PC-3 (cell line): ENCODE measurements around the gene LRRC8C. TPM values are rescaled to one million over a fixed set of nuclear protein-coding genes. Genes with fewer than 3 reads are reported as not detected.

Experiments used
- ATAC-seq: fragments of 200-7000 bp; cut with Tn5 transposase; 2 replicates; pipeline ENCODE4 v1.9.1; 2020; ENCODE audit warnings: mild to moderate bottlenecking, moderate library complexity
- BruUV-seq: library from RNA; stranded (reverse); fragments of 400-500 nt; replicated peaks from 2 replicates; lab custom pipeline; 2021; lab: Mats Ljungman, UMichigan
- CTCF ChIA-PET: fragments of 300-600 bp; sonication (Branson Sonifier 250); formaldehyde crosslinking; loops from one replicate; lab custom pipeline; 2022; ENCODE audit warnings: antibody characterized with exemption; lab: Charles Lee
- POLR2A ChIA-PET: fragments of 300-600 bp; sonication (Branson Sonifier 250); formaldehyde crosslinking; loops from one replicate; lab custom pipeline; 2022; ENCODE audit warnings: antibody characterized with exemption; ENCODE audit not compliant: unreplicated experiment; lab: Charles Lee
- DNase-seq: peaks from one replicate; pipeline ENCODE4 v3.0.0-alpha.2; 2015
- H2AFZ ChIP-seq: fragments of 300-600 bp; sonication (generic); 2 replicates; pipeline ENCODE4 v1.6.0; 2016; ENCODE audit warnings: antibody characterized with exemption, low read length
- H3F3A ChIP-seq: fragments of 300-600 bp; sonication (generic); one replicate; pipeline ENCODE4 v1.6.0; 2017; ENCODE audit warnings: antibody characterized with exemption, low read length, control low read depth, mild to moderate bottlenecking; ENCODE audit not compliant: unreplicated experiment
- H3K27ac ChIP-seq: fragments of 300-600 bp; sonication (generic); 2 replicates; pipeline ENCODE4 v1.5.1; 2016; ENCODE audit warnings: mild to moderate bottlenecking, low read length
- H3K27me3 ChIP-seq: fragments of 300-600 bp; sonication (generic); 2 replicates; pipeline ENCODE4 v1.6.1; 2016; ENCODE audit warnings: low read length, mixed read lengths
- H3K36me3 ChIP-seq: fragments of 300-600 bp; sonication (generic); 2 replicates; pipeline ENCODE4 v1.6.1; 2016; ENCODE audit warnings: low read depth, mixed run types, low read length, mixed read lengths
- H3K4me1 ChIP-seq: fragments of 300-600 bp; sonication (generic); 2 replicates; pipeline ENCODE4 v1.5.1; 2016; ENCODE audit warnings: low read length; ENCODE audit not compliant: insufficient read depth
- H3K4me2 ChIP-seq: fragments of 300-600 bp; sonication (generic); 2 replicates; pipeline ENCODE4 v1.6.0; 2016; ENCODE audit warnings: low read length
- H3K4me3 ChIP-seq: fragments of 300-600 bp; sonication (generic); 2 replicates; pipeline ENCODE4 v1.5.1; 2016; ENCODE audit warnings: mild to moderate bottlenecking, low read length, mixed read lengths
- H3K79me2 ChIP-seq: fragments of 300-600 bp; sonication (generic); 2 replicates; pipeline ENCODE4 v1.6.1; 2017; ENCODE audit warnings: low read length, mixed read lengths
- H3K9ac ChIP-seq: fragments of 300-600 bp; sonication (generic); 2 replicates; pipeline ENCODE4 v1.6.0; 2016; ENCODE audit warnings: mild to moderate bottlenecking, low read length
- H3K9me2 ChIP-seq: fragments of 300-600 bp; sonication (generic); replicated peaks from 2 replicates; pipeline ENCODE4 v1.6.1; 2016; ENCODE audit warnings: mixed run types, low read length, mixed read lengths
- H3K9me3 ChIP-seq: fragments of 300-600 bp; sonication (generic); 2 replicates; pipeline ENCODE4 v1.6.1; 2016; ENCODE audit warnings: low read length, mixed read lengths
- H4K20me1 ChIP-seq: fragments of 300-600 bp; sonication (generic); 2 replicates; pipeline ENCODE4 v1.6.1; 2016; ENCODE audit warnings: low read length, mixed read lengths
- CTCF ChIP-seq: fragments of 300-600 bp; sonication (generic); conservative IDR thresholded peaks from 2 replicates; pipeline ENCODE4 v1.5.1; 2017; ENCODE audit warnings: antibody characterized with exemption, low read depth, mild to moderate bottlenecking, low read length
- EZH2 ChIP-seq: fragments of 300-600 bp; sonication (generic); IDR thresholded peaks from one replicate; pipeline ENCODE4 v1.6.1; 2017; ENCODE audit warnings: antibody characterized with exemption, mild to moderate bottlenecking, low read length; ENCODE audit not compliant: unreplicated experiment
- EZH2phosphoT487 ChIP-seq: fragments of 300-600 bp; sonication (generic); IDR thresholded peaks from 2 replicates; pipeline ENCODE4 v1.6.1; 2018; ENCODE audit warnings: mild to moderate bottlenecking, antibody characterized with exemption, low read length, borderline replicate concordance
- intact Hi-C: fragments of 100-400 bp; cut with micrococcal nuclease; formaldehyde crosslinking; loops from 2 replicates; pipeline ENCODE4 v1.9.0; 2023
- total RNA-seq: library from RNA; depleted of rRNA; stranded (reverse); fragments of >200 nt; gene quantifications from 2 replicates; pipeline ENCODE4 v1.2.3, GENCODE V29; 2014

The LRRC8C gene
- total RNA-seq, 1 experiment from 2014 or later: 4.3 TPM

- Histone ChIP-seq H3K27ac (no peak overlapping the region), H3K9me2 (no peaks in the 10 kb centered on the region), H3K4me2 (no peak overlapping the region), H3K4me3 (no peak overlapping the region), H3K79me2 (no peaks in the 10 kb centered on the region), H2AFZ (no peak overlapping the region), H3F3A (no peaks in the 10 kb centered on the region), H3K9me3 (no peaks in the 10 kb centered on the region; the same call in 1 of the 2 replicates), H3K9ac (no peak overlapping the region), H3K36me3 (no peaks in the 10 kb centered on the region), H3K4me1 (no peaks in the 10 kb centered on the region), H3K27me3 (no peaks in the 10 kb centered on the region), H4K20me1 (no peaks in the 10 kb centered on the region)
- no TSS peak for BruUV-seq
- intact Hi-C loops: no loop called here
- TF ChIP-seq EZH2 (no peak), CTCF (no peak), EZH2phosphoT487 (no peak)
- CTCF ChIA-PET: no interaction called here
- ATAC-seq: no peak
- DNase-seq: no peak
- POLR2A ChIA-PET: no interaction called here
Observed at GRCh38 chr1:89649783-89650182, 16.9 kb downstream of the LRRC8C start.

- ATAC-seq (no peak), DNase-seq (no peak)
- Histone ChIP-seq H3K27me3 (no peaks in the 10 kb centered on the region), H3K36me3 (no peaks in the 10 kb centered on the region), H3K9me2 (no peaks in the 10 kb centered on the region), H3F3A (no peaks in the 10 kb centered on the region), H3K9me3 (no peaks in the 10 kb centered on the region), H3K9ac (no peak overlapping the region), H3K27ac (no peak overlapping the region), H3K4me3 (no peak overlapping the region), H3K79me2 (no peaks in the 10 kb centered on the region), H3K4me1 (no peaks in the 10 kb centered on the region), H2AFZ (no peak overlapping the region), H3K4me2 (no peak overlapping the region), H4K20me1 (no peaks in the 10 kb centered on the region)
- TF ChIP-seq CTCF: no peak
- TF ChIP-seq EZH2phosphoT487: no peak
- TF ChIP-seq EZH2: no peak
- intact Hi-C loops: no loop called here
- BruUV-seq: no TSS peak
- CTCF ChIA-PET: no interaction called here
- POLR2A ChIA-PET: no interaction called here
Observed at GRCh38 chr1:89652373-89652772, 19.5 kb downstream of the LRRC8C start.

GRCh38 chr1:89657886-89658285, 25.0 kb downstream of the LRRC8C start:
- H3K9ac ChIP-seq: no peak overlapping the region
- no peaks in the 10 kb centered on the region for H3K9me2 ChIP-seq
- DNase-seq (peak; percentile 12), ATAC-seq (peak; percentile 43)
- intact Hi-C loops: no loop called here
- no peaks in the 10 kb centered on the region for H3K9me3 ChIP-seq
- H2AFZ ChIP-seq: 0 out of 2 replicates have a peak overlapping the region, but pooled peaks have one; percentile 19
- no peaks in the 10 kb centered on the region for H3K27me3 ChIP-seq
- H3K4me1 ChIP-seq: 0 out of 2 replicates have a peak, but pooled peaks cover 9% of the 10 kb centered on the region
- ChIA-PET POLR2A (no interaction called here), CTCF (no interaction called here)
- H3K4me2 ChIP-seq: peak overlapping the region; percentile 17; the same call in 1 of the 2 replicates
- no peak overlapping the region for H3K27ac ChIP-seq
- no peak overlapping the region for H3K4me3 ChIP-seq
- TF ChIP-seq EZH2: no peak
- no peak for TF ChIP-seq EZH2phosphoT487
- no peak for TF ChIP-seq CTCF
- H4K20me1 ChIP-seq: no peaks in the 10 kb centered on the region
- H3K79me2 ChIP-seq: no peaks in the 10 kb centered on the region
- no peaks in the 10 kb centered on the region for H3K36me3 ChIP-seq
- no TSS peak for BruUV-seq
- H3F3A ChIP-seq: no peaks in the 10 kb centered on the region
